ENCODE measurements around the gene DNAJB6. TPM values are rescaled to one million over a fixed set of nuclear protein-coding genes. Genes with fewer than 3 reads are reported as not detected.

Gene DNAJB6
- total RNA-seq, 1 experiment from 2014 or later = 97.4 TPM

GRCh38 chr7:157395206-157395605 is 58.4 kb downstream of the DNAJB6 start:
- no peak for DNase-seq (ENCODE audit: low read depth)

DNA sequence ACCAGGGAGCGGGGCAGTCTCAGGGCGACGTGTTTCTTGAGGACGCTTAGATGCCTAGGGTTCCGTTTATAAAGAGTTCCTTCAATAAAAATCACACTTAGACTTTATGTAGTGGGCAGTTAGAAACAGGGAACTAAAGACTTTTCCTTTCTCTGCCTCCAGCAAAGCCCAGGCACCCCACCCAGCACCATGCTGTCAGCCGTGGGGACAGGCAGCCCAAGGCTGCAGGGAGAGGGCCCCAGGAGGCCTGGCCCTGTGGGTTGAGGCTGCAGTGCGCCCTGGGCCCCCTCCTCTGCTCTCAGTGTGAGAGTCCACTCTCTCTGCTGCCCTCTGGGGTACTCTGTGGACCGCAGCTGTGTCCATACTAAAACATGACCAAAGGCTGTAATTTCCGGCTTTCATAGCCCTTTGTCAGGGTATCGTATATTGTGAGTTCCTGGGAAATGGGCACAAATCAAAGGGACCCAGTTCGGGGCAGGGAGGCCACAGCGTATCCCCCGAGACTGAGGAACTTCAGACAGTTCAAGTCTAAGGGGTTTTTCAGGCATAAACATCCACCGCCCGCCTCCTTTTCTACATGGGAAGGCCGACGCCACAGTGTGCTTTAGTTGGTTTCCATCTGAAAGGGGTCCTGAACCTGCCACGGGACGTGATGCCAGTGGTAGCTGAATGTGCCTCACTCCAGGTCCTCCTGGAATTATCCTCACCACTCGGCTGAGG is 59.7 kb downstream of the DNAJB6 start:
- no peak for DNase-seq (ENCODE audit: low read depth)

DNA sequence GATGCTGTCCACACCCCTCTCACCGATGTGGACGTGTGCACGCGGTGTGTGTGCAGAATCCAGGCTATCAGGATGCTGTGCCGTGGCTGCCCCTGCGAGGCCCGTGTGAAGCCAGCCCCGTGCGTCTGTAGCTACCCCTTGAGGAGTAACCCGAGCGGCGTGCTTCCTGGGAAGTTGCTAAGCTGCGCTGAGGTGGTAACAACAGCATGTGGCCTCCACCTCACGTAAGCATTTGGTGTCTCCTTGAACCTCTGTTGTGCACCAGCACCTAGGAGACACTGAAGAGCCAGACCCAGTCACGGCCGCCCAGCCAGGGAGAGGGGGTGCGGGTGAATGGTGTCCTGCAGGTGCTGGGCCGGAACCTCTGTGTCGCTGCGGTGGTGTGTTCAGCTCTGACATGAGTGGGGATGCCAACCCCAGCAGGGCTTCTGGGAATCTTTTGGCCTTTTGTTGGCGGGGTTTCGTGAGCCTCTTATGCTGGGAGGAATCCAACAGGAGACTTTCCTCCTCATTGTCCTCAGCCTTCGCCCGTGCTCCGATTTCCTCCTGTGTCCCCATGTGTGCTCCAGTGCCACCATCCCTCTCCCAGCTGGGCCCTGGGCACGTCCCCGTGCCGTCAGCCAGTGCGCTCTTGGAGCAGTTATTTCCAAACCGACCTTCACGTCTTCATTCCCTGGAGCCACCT is 60.4 kb downstream of the DNAJB6 start:
- no peak for DNase-seq (ENCODE audit: low read depth)

GRCh38 chr7:157397731-157398691 is 61.2 kb downstream of the DNAJB6 start:
- peak; percentile 66 for DNase-seq (ENCODE audit: low read depth)

- no peak for DNase-seq (ENCODE audit: low read depth)
Observed at GRCh38 chr7:157399086-157399687, 62.4 kb downstream of the DNAJB6 start.

- no peak for DNase-seq (ENCODE audit: low read depth)
Observed at GRCh38 chr7:157400171-157400860, 63.5 kb downstream of the DNAJB6 start.

- DNase-seq (ENCODE audit: low read depth) = no peak
Observed at GRCh38 chr7:157401567-157402387, 65.0 kb downstream of the DNAJB6 start.

GRCh38 chr7:157402388-157402703 is 65.5 kb downstream of the DNAJB6 start:
- no peak for DNase-seq (ENCODE audit: low read depth)

DNA sequence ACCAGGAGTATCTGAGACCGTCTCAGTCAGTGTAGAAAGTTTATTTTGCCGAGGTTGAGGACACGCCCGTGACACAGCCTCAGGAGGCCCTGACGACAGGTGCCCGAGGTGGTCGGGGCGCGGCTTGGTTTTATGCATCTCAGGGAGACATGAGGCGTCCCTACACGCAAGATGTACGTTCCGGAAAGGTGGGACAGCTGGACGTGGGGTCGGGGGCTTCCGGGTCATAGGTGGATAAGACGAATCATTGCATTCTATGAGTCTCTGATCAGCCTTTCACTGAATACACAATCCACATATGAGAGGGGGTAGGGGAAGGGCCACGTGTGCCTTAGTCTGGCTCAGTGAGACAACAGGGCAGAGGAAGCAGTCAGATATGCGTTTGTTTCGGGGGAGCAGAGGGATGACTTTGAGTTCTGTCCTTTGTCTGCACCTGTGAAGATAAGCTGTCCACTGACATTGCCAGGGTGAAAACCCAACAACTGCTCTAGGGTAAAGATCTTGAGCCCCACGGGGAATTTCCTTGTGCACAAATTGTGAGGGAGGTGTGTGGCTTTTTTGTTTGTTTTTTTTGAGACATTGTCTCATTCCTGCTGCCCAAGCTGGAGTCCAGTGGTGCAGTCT is 66.2 kb downstream of the DNAJB6 start:
- peak; percentile 21 for DNase-seq (ENCODE audit: low read depth)

DNA sequence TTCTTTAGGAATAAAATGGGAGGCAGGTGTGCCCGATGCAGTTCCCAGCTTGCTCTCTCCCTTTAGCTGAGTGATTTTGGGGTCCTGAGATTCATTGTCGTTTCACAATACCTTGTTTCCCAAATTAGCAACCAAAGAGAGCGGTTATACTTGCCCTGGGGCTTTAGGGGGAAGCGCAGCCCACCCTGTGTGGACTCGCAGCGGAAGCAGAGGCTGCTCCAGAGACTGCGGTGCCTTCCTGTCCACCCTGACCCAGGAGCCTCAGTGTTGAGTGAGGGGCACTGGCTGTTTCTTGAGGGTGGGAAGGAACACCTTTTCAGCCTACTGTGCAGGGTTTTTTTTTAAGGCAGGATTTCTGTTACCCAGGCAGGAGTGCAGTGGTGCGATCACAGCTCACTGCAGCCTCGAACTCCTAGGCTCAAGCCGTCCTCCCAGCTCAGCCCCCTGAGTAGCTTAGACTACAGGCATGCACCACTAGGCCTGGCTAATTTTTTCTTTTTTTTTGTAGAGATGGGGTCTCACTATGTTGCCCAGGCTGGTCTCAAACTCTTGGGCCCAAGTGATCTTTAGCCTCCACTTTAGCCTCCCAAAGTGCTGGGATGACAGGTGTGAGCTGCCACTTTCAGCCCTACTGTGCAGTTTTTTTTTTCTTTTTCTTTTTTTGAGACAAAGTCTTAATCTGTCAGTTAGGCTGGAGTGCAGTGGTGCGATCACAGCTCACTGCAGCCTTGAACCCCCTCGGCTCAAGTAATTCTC is 67.0 kb downstream of the DNAJB6 start:
- DNase-seq (ENCODE audit: low read depth) = no peak

DNA sequence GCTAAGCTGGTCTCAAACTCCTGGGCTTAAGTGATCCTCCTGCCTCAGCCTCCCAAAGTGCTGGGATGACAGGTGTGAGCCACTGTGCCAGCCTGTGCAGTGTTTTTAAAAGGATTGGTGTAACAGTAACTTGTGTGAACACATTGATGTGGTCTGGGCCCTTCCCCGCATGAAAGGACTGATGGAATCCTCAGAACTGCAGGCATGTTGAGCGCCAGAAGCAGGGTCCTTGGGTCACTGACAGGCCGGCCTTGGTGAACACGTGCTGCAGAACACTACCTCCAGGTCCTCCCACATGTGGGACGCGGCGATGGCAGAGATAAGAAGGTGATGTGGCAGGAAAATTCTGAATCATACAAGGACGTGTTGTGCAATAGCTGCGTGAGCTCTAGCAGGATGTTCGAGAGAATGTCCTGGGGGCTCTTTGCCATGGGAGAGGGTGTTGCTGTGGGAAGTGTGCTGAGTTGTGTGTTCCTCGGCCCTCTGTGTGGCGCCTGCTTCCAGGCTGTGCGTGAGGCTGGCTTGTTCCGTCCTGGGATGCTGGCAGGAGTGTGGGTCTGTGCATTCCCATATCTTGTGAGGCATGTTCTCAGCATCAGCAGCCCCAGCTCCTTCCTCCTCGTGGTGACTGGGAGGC is 68.2 kb downstream of the DNAJB6 start:
- DNase-seq (ENCODE audit: low read depth) = peak; percentile 100

GRCh38 chr7:157405501-157405900 is 68.7 kb downstream of the DNAJB6 start:
- no peak for DNase-seq (ENCODE audit: low read depth)

GRCh38 chr7:157405914-157406810 is 69.4 kb downstream of the DNAJB6 start:
- DNase-seq (ENCODE audit: low read depth) = no peak

GRCh38 chr7:157406971-157407370 is 70.2 kb downstream of the DNAJB6 start:
- DNase-seq (ENCODE audit: low read depth) = no peak

- no peak for DNase-seq (ENCODE audit: low read depth)
Observed at GRCh38 chr7:157407512-157408257, 70.9 kb downstream of the DNAJB6 start.

DNA sequence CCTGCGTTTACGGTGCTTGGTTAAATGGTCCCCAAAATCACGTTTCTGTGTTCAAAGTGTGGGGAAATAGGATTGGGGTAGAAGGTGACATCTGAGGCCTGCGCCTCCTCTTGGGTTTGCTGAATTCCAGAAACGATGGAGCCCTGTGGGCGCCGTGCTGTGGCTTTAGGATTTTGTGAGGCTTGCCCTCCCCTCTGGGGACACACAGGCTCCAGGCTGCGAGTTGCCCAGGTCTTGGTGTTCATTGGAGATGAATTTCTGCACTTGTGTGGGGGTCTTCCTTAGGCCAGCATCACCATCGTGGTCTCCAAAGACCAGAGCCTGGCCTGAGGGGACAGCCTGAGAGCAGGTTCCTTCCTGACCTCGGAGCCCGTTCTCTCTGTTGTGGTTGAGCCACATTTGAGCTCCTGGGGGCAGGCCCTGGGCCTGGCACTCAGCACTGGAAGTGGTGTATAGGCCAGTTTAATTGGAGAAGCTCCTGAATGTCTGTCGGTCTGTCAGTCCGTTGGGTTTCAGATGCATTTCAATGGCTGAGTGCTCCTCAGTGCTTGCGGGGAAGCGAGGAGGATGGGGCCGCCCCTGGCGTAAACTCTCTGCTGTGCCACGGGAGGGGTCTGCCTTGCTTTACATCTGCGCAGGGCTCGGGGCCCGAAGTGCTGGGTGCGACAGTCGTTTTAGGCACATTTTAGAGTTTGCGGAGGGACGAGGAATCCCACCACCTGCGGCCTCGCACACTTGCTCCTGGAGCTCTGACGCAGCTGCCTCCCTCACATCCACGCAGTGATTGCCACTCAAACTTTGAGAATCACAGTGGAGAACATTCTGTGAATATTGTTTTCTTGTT is 71.7 kb downstream of the DNAJB6 start:
- peak; percentile 24 for DNase-seq (ENCODE audit: low read depth)
